ENCODE results near the gene MUC2.

Gene MUC2

DNA sequence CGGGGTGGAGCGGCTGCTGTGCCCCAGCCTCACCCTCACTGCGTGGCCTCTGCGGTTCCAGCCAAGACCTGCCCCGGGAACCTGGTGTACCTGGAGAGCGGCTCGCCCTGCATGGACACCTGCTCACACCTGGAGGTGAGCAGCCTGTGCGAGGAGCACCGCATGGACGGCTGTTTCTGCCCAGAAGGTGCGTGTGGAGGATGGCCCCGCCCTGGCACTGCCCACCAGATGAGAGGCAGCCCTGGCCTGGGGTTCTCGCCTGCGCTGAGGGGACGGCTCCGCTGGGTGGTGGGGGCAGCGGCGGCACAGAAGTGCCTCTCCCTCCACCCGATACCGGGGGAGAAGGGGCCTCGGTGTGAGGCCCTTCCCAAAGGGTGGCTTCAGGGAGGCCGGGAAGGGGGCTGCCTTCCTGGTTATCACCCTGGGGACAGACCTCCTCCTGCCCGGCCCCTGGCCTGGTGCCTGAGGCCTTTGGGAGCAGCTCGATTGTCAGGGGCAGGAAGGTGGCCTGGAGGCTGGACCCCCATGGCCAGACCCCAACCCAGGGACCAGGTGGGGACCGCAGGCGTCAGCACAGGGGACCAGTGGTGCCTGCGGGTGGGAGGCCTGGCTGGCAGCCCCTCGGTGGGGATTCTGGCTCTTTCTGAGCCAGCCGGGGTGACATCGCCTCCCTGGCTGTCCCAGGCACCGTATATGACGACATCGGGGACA is 7.1 kb downstream of the MUC2 start:
- no peak for TF ChIP-seq ZNF274 (IDR thresholded peaks at IDR 0.05; ENCODE audit: low read depth, low read length)
- H3K4me3 ChIP-seq (ENCODE audit: low read length): no peak overlapping the region

GRCh38 chr11:1082346-1082727 is 7.7 kb downstream of the MUC2 start:
- H3K4me3 ChIP-seq (ENCODE audit: low read length): no peak overlapping the region
- no peak for TF ChIP-seq ZNF274 (IDR thresholded peaks at IDR 0.05; ENCODE audit: low read depth, low read length)

GRCh38 chr11:1082728-1083620 is 8.3 kb downstream of the MUC2 start:
- H3K4me3 ChIP-seq (ENCODE audit: low read length): no peak overlapping the region
- no peak for TF ChIP-seq ZNF274 (IDR thresholded peaks at IDR 0.05; ENCODE audit: low read depth, low read length)

DNA sequence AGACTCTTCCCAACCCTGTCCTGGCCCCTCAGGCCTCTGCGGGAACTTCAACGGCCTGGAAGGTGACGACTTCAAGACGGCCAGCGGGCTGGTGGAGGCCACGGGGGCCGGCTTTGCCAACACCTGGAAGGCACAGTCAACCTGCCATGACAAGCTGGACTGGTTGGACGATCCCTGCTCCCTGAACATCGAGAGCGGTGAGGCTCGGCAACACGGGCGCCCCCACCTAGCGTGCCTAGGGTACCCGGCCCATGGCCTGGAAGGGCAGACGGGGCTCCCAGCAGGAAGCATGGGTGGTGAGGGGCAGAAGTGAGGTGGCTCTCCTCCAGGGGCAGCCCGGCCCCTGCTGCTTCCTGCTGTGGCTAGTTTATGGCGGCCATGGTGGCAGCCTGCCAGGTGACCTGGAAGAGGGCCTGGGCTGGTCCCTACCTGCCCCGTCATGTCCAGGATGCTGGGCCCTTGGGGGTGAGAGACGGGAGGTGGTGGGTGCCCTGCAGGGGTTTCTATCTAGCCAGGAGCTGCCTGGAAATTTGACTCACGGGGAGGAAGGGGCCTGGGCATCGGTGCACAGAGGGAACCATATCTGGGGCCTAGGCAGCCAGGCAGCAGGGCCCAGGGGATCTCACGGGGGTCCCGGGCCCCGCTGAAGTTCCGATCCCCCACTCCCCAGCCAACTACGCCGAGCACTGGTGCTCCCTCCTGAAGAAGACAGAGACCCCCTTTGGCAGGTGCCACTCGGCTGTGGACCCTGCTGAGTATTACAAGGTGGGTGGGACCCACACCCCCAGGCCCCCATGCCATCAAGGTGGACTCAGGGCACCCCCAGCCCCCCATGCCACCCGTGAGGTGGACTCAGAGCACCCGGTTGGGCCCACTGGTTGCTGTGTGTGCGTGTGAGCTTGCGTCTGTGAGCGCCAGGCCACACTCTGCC is 9.2 kb downstream of the MUC2 start:
- H3K4me3 ChIP-seq (ENCODE audit: low read length): no peak overlapping the region
- no peak for TF ChIP-seq ZNF274 (IDR thresholded peaks at IDR 0.05; ENCODE audit: low read depth, low read length)

DNA sequence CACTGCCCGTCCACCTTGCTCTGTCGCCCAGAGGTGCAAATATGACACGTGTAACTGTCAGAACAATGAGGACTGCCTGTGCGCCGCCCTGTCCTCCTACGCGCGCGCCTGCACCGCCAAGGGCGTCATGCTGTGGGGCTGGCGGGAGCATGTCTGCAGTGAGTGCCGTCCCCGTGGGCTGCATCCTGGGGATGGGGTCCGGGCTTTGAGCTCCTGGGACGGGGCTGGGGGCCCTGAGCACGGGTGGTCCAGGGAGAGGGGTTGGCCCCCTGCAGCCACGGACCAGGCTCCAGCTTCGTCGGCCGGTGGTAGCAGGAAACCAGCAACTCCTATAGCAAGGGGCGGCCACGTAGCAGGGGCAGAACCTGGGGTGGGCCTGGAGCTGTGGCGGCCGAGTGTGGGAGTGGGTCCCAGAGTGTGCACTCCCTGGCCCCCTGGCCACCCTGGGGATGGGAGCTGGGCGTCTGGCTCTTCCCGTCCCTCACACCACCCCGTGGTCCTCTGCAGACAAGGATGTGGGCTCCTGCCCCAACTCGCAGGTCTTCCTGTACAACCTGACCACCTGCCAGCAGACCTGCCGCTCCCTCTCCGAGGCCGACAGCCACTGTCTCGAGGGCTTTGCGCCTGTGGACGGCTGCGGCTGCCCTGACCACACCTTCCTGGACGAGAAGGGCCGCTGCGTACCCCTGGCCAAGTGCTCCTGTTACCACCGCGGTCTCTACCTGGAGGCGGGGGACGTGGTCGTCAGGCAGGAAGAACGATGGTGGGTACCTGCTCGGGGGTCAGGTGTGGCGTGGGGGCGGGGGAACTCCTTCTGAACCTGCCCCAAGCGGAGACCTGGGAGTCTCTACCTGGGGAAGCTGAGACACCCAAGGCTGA is 10.1 kb downstream of the MUC2 start:
- no peak for TF ChIP-seq ZNF274 (IDR thresholded peaks at IDR 0.05; ENCODE audit: low read depth, low read length)
- no peak overlapping the region for H3K4me3 ChIP-seq (ENCODE audit: low read length)

GRCh38 chr11:1085440-1086170 is 10.9 kb downstream of the MUC2 start:
- no peak for TF ChIP-seq ZNF274 (IDR thresholded peaks at IDR 0.05; ENCODE audit: low read depth, low read length)
- no peak overlapping the region for H3K4me3 ChIP-seq (ENCODE audit: low read length)

GRCh38 chr11:1086171-1087102 is 11.8 kb downstream of the MUC2 start:
- no peak overlapping the region for H3K4me3 ChIP-seq (ENCODE audit: low read length)
- no peak for TF ChIP-seq ZNF274 (IDR thresholded peaks at IDR 0.05; ENCODE audit: low read depth, low read length)

DNA sequence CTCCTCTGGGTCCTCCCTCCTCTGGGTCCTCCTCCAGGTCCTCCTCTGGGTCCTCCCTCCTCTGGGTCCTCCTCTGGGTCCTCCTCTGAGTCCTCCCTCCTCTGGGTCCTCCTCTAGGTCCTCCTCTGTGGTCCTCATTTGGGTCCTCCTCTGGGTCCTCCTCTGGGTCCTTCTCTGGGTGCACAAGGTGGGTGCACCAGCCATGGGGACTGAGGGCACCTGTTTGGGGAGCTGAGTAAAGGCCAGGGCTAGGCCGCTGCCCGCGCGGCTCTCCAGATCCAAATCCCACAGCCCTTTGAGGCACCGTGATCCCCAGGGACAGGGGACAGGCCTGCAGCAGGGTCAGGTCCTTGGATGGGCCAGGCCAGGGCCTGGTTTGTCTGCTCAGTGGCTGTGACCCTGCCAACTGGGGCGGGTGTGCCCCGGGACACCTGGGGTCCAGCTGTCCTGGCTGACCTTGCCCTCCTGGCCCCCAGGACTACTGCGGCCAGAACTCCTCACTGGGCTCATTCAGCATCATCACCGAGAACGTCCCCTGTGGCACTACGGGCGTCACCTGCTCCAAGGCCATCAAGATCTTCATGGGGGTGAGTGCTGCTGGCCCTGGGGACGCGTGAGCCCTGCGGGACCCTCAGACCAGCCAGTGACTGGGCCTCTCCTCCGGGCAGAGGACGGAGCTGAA is 12.7 kb downstream of the MUC2 start:
- TF ChIP-seq ZNF274 (IDR thresholded peaks at IDR 0.05; ENCODE audit: low read depth, low read length): no peak
- H3K4me3 ChIP-seq (ENCODE audit: low read length): no peak overlapping the region

DNA sequence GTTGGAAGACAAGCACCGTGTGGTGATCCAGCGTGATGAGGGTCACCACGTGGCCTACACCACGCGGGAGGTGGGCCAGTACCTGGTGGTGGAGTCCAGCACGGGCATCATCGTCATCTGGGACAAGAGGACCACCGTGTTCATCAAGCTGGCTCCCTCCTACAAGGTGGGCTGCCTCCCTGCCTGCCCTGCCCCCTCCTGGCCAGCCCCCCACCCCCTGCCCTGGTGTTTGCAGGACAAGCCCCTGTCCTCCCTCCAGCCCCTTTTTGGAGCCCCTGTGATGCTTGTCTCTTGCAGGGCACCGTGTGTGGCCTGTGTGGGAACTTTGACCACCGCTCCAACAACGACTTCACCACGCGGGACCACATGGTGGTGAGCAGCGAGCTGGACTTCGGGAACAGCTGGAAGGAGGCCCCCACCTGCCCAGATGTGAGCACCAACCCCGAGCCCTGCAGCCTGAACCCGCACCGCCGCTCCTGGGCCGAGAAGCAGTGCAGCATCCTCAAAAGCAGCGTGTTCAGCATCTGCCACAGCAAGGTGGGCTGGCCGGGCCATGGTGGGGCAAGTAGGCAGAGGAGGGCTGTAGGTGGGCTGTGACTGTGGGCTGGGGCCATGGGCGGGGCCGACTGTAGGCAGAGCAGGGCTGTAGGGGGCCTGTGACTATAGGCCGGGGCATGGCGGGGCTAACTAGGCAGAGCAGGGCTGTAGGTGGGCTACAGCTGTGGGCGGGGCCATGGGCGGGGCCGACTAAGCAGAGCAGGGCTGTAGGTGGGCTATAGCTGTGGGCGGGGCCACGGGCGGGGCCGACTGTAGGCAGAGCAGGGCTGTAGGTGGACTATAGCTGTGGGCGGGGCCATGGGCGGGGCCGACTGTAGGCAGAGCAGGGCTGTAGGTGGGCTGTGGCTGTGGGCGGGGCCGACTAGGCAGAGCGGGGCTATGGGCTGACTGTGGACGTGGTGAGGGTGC is 13.6 kb downstream of the MUC2 start:
- no peak for TF ChIP-seq ZNF274 (IDR thresholded peaks at IDR 0.05; ENCODE audit: low read depth, low read length)
- no peak overlapping the region for H3K4me3 ChIP-seq (ENCODE audit: low read length)

Measured in GM08714 (cell line).